GM20000 (cell line): ENCODE data around the gene IRF2.

ENCODE experiments used
- DNase-seq: peaks from one replicate; pipeline ENCODE4 v3.0.0; 2012; ENCODE audit warnings: low spot score
- CTCF ChIP-seq: IDR thresholded peaks from 2 replicates; pipeline ENCODE4 v1.5.1; 2012; ENCODE audit warnings: mild to moderate bottlenecking, control low read depth; ENCODE audit errors: extremely low read depth, missing control alignments

Gene IRF2

GRCh38 chr4:184358521-184359232, 115.7 kb downstream of the IRF2 start:
- DNase-seq = no peak
- TF ChIP-seq CTCF = no peak

GRCh38 chr4:184357772-184358171, 116.6 kb downstream of the IRF2 start:
- TF ChIP-seq CTCF = no peak
- no peak for DNase-seq

- TF ChIP-seq CTCF = no peak
- DNase-seq = no peak
Measured at GRCh38 chr4:184357165-184357564, 117.2 kb downstream of the IRF2 start.

GRCh38 chr4:184356366-184356765, 118.0 kb downstream of the IRF2 start:
- no peak for TF ChIP-seq CTCF

GRCh38 chr4:184355857-184356256, 118.5 kb downstream of the IRF2 start:
- TF ChIP-seq CTCF = no peak
- no peak for DNase-seq

More at GRCh38 chr4:184356366-184356765, 118.0 kb downstream of the IRF2 start:
- no peak for DNase-seq

- peak; percentile 44 for DNase-seq
- TF ChIP-seq CTCF = no peak
Measured at GRCh38 chr4:184355111-184355604, 119.2 kb downstream of the IRF2 start.

GRCh38 chr4:184352891-184353290, 121.5 kb downstream of the IRF2 start:
- no peak for DNase-seq
- TF ChIP-seq CTCF = no peak
